Fibroblast of lung (primary cell): ENCODE measurements around the gene THOC2. TPM values are rescaled to one million over a fixed set of nuclear protein-coding genes. Genes with fewer than 3 reads are reported as not detected.

Source experiments
- DNase-seq, 2 donors: peaks; one replicate each; pipeline versions ENCODE4 v3.0.0 to v3.0.0-alpha.2; 2010; ENCODE audit warnings: low read depth in 2 of 2
- H2AFZ ChIP-seq: 2 replicates; pipeline ENCODE4 v1.5.1; 2012; ENCODE audit warnings: low read length, control low read depth, inconsistent platforms
- H3K27ac ChIP-seq: 2 replicates; pipeline ENCODE4 v1.5.1; 2011; ENCODE audit warnings: low read length, control low read depth; ENCODE audit not compliant: insufficient read depth
- H3K27me3 ChIP-seq: 2 replicates; pipeline ENCODE4 v1.5.1; 2011; ENCODE audit warnings: mild to moderate bottlenecking, low read length; ENCODE audit not compliant: control insufficient read depth, insufficient read depth
- H3K36me3 ChIP-seq: 2 replicates; pipeline ENCODE4 v1.5.1; 2011; ENCODE audit warnings: low read length; ENCODE audit not compliant: control insufficient read depth, insufficient read depth
- H3K4me1 ChIP-seq: 2 replicates; pipeline ENCODE4 v1.5.1; 2011; ENCODE audit warnings: low read length; ENCODE audit not compliant: control insufficient read depth, insufficient read depth; ENCODE audit errors: extremely low read depth
- H3K4me2 ChIP-seq: 2 replicates; pipeline ENCODE4 v1.5.1; 2011; ENCODE audit warnings: low read length, control low read depth; ENCODE audit not compliant: insufficient read depth; ENCODE audit errors: extremely low read depth
- H3K4me3 ChIP-seq, 4 experiments: fragments of 200-600 bp in 1 of 4; sonication (generic) in 1 of 4; replicated peaks in 1 of 4; 2 replicates each; pipeline ENCODE4 v1.5.1; 2011 to 2016; ENCODE audit warnings: low read length in 4 of 4, low read depth in 3 of 4, mild to moderate bottlenecking in 3 of 4, control low read depth in 2 of 4, inconsistent platforms in 1 of 4, mixed read lengths in 1 of 4; ENCODE audit not compliant: insufficient read depth in 1 of 4; ENCODE audit errors: control extremely low read depth in 1 of 4
- H3K79me2 ChIP-seq: 2 replicates; pipeline ENCODE4 v1.5.1; 2012; ENCODE audit warnings: mild to moderate bottlenecking, low read length, inconsistent platforms; ENCODE audit not compliant: control insufficient read depth, insufficient read depth
- H3K9ac ChIP-seq: 2 replicates; pipeline ENCODE4 v1.5.1; 2011; ENCODE audit warnings: mild to moderate bottlenecking, low read length, control low read depth; ENCODE audit not compliant: insufficient read depth
- H3K9me3 ChIP-seq: 2 replicates; pipeline ENCODE4 v1.5.1; 2012; ENCODE audit warnings: low read depth, low read length; ENCODE audit not compliant: control insufficient read depth, insufficient read depth
- H4K20me1 ChIP-seq: 2 replicates; pipeline ENCODE4 v1.5.1; 2011; ENCODE audit warnings: low read length; ENCODE audit not compliant: control insufficient read depth, insufficient read depth; ENCODE audit errors: extremely low read depth
- EZH2 ChIP-seq: IDR thresholded peaks from 2 replicates; pipeline ENCODE4 v1.5.1; 2012; ENCODE audit warnings: low read length, control low read depth, mild to moderate bottlenecking; ENCODE audit errors: missing control alignments
- polyA plus RNA-seq, 2 donors: library from polyadenylated mRNA; depleted of rRNA in 1 of 2; stranded (reverse) in 1 of 2; unstranded in 1 of 2; fragments of >200 nt; gene quantifications; 2 replicates each; pipeline ENCODE4 v1.2.1, GENCODE V29; 2011 to 2012; ENCODE audit warnings: missing spikeins in 1 of 2
- total RNA-seq: library from RNA; depleted of rRNA; stranded (reverse); fragments of >200 nt; gene quantifications from 2 replicates; pipeline ENCODE4 v1.2.1, GENCODE V29; 2014
- TF ChIP-seq, protein P1 (sequence below), 2 donors: IDR thresholded peaks in 1 of 2; conservative IDR thresholded peaks in 1 of 2; 1 replicate in 1 of 2; 2 replicates in 1 of 2; pipeline ENCODE4 v1.5.1; 2011 to 2012; ENCODE audit warnings: low read length in 2 of 2, control low read depth in 1 of 2, inconsistent platforms in 1 of 2, low read depth in 1 of 2, mild to moderate bottlenecking in 1 of 2

Gene THOC2
- total and polyA plus RNA-seq, 2 donors (not counting 1 experiment from before 2014, with no cell fraction given), result 62.9 to 70.0 TPM

DNA sequence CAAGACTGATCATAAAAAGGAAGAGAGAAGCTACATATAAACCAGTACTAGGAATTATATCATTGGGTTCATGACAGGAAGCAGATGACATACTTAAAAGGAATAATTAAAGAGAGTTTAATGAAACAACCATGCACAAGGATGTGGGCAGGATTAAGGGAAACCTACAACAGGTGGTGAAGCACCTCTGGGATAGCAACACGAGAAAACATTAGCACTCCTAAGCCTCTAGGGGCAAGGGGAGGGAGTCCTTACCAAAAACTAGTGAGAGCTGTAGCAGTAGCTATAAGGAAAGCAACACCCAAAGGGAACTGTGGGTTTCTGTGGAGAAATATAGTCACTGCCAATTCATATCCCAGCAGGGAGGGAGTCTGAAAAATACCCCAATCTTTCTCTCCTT is 7.2 kb upstream of the THOC2 start:
- no peaks in the 10 kb centered on the region for H3K27me3 ChIP-seq
- no peak overlapping the region for H3K4me3 ChIP-seq
- H3K9ac ChIP-seq, result no peak overlapping the region
- no peak overlapping the region for H3K4me2 ChIP-seq
- no peaks in the 10 kb centered on the region for H4K20me1 ChIP-seq
- no peak for DNase-seq
- no peaks in the 10 kb centered on the region for H3K36me3 ChIP-seq
- TF ChIP-seq, protein P1, sequence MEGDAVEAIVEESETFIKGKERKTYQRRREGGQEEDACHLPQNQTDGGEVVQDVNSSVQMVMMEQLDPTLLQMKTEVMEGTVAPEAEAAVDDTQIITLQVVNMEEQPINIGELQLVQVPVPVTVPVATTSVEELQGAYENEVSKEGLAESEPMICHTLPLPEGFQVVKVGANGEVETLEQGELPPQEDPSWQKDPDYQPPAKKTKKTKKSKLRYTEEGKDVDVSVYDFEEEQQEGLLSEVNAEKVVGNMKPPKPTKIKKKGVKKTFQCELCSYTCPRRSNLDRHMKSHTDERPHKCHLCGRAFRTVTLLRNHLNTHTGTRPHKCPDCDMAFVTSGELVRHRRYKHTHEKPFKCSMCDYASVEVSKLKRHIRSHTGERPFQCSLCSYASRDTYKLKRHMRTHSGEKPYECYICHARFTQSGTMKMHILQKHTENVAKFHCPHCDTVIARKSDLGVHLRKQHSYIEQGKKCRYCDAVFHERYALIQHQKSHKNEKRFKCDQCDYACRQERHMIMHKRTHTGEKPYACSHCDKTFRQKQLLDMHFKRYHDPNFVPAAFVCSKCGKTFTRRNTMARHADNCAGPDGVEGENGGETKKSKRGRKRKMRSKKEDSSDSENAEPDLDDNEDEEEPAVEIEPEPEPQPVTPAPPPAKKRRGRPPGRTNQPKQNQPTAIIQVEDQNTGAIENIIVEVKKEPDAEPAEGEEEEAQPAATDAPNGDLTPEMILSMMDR (conservative IDR thresholded peaks at IDR 0.05 in 1 of 2, IDR thresholded peaks at IDR 0.05 in 1 of 2; ENCODE audit: low read depth in 1 of 2, low read length in 2 of 2), result no peak
- TF ChIP-seq EZH2, result no peak
- H3K9me3 ChIP-seq, result no peaks in the 10 kb centered on the region
- no peak overlapping the region for H2AFZ ChIP-seq
- no peak overlapping the region for H3K27ac ChIP-seq
- H3K4me1 ChIP-seq, result no peaks in the 10 kb centered on the region
- no peaks in the 10 kb centered on the region for H3K79me2 ChIP-seq

DNA sequence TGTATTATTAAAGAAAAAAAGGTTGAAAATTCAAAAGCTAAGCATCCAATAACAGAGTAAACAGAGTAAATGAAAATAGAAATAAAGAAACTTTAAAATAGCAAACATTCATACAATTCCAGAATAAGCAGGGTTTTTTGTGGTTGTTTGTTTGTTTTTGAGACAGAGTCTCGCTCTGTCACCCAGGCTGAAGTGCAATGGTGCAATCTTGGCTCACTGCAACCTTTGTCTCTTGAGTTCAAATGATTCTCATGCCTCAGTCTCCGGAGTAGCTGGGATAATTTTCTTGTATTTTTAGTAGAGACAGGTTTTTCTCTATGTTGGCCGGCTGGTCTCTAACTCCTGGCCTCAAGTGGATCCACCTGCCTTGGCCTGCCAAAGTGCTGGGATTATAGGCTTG is 6.6 kb upstream of the THOC2 start:
- Histone ChIP-seq H3K36me3 (no peaks in the 10 kb centered on the region), H3K4me3 (no peak overlapping the region), H3K9ac (no peak overlapping the region), H2AFZ (no peak overlapping the region), H3K27ac (no peak overlapping the region), H3K4me1 (no peaks in the 10 kb centered on the region), H3K27me3 (no peaks in the 10 kb centered on the region), H3K4me2 (no peak overlapping the region), H3K9me3 (no peaks in the 10 kb centered on the region), H4K20me1 (no peaks in the 10 kb centered on the region), H3K79me2 (no peaks in the 10 kb centered on the region)
- TF ChIP-seq, protein P1 (conservative IDR thresholded peaks at IDR 0.05 in 1 of 2, IDR thresholded peaks at IDR 0.05 in 1 of 2; ENCODE audit: low read depth in 1 of 2, low read length in 2 of 2), result no peak
- TF ChIP-seq EZH2, result no peak
- DNase-seq, result no peak

DNA sequence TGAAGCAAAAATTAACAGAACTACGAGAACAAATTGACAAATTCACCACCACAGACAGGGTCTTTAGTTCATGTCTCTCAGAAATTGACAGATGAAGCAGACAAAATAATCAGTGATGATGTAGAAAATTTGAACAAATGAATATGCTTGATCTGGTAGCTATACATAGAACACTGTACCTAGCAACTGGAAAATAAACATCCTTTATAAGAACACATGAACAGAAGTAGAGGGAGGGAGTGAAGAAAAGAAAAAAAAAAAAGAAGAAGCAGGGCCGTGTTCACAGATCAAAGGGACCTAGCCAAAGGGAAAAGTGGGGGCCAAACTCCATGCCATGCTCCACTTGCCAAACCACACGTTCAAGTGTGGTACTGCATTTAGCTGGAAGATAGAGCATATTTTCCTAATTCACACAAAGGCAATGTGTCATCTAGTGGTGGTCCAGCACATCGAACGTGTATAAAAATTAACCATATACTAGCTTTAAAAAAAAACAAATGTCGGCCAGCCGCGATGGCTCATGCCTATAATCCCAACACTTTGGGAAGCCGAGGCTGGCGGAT is 5.6 kb upstream of the THOC2 start:
- H3K4me3 ChIP-seq, result no peak overlapping the region
- DNase-seq, result peak in 1 of 2 donors; percentile 10

More for the DNA sequence above, 5.6 kb upstream of the THOC2 start:
- H3K9ac ChIP-seq, result no peak overlapping the region
- no peak for TF ChIP-seq EZH2
- TF ChIP-seq, protein P1 (conservative IDR thresholded peaks at IDR 0.05 in 1 of 2, IDR thresholded peaks at IDR 0.05 in 1 of 2; ENCODE audit: low read depth in 1 of 2, low read length in 2 of 2), result no peak
- no peak overlapping the region for H3K27ac ChIP-seq
- H3K9me3 ChIP-seq, result no peaks in the 10 kb centered on the region
- H3K4me2 ChIP-seq, result no peak overlapping the region
- H2AFZ ChIP-seq, result no peak overlapping the region
- H3K4me1 ChIP-seq, result no peaks in the 10 kb centered on the region
- no peaks in the 10 kb centered on the region for H3K79me2 ChIP-seq
- H3K27me3 ChIP-seq, result no peaks in the 10 kb centered on the region
- H4K20me1 ChIP-seq, result no peaks in the 10 kb centered on the region
- no peaks in the 10 kb centered on the region for H3K36me3 ChIP-seq
